ENCODE measurements around the gene FAM9C.

FAM9C gene

DNA sequence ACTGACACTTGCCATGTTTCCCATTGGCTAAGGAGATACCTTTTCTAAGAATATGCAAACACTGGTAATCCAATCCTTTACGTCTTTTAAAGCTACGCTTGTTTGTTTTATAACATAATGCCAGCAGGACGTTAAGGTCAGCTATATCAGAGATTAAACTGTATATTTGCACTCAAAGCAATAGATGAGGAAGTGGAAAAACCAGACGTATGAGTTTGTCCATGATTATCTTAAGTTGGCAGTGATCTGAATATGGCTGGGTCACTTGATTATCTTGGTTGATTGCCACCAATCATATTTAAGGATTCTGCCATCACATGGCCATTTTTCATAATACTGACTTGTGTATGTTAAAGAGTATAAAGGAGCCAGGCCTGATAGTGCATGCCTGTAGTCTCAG, 50.1 kb downstream of the FAM9C start:
- peak overlapping the region in 1 of 2 donors; percentile 33 for H3K27ac ChIP-seq
- TF ChIP-seq, protein P1, sequence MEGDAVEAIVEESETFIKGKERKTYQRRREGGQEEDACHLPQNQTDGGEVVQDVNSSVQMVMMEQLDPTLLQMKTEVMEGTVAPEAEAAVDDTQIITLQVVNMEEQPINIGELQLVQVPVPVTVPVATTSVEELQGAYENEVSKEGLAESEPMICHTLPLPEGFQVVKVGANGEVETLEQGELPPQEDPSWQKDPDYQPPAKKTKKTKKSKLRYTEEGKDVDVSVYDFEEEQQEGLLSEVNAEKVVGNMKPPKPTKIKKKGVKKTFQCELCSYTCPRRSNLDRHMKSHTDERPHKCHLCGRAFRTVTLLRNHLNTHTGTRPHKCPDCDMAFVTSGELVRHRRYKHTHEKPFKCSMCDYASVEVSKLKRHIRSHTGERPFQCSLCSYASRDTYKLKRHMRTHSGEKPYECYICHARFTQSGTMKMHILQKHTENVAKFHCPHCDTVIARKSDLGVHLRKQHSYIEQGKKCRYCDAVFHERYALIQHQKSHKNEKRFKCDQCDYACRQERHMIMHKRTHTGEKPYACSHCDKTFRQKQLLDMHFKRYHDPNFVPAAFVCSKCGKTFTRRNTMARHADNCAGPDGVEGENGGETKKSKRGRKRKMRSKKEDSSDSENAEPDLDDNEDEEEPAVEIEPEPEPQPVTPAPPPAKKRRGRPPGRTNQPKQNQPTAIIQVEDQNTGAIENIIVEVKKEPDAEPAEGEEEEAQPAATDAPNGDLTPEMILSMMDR (IDR thresholded peaks at IDR 0.05): no peak
- no peak for DNase-seq (ENCODE audit: low spot score)
- H3K4me3 ChIP-seq: no peak overlapping the region

DNA sequence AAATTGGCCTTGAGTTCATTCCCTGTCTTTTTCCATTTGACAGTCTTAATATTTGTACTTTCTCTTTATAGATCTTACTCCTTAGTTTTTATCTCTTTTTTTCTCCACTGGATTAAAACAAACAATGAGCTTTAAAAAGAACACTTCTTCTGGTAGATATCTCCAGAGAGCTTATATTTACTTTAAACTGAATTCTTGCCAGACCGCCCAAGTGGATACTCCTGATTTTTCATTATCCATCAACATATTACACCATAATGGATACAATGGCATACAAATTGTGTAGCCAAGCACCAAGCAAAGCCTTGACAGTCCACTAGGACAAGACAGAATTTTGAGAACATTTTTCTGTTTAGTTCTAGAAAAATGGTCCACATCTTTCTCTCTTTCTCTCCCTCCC, 50.6 kb downstream of the FAM9C start:
- no peak for DNase-seq (ENCODE audit: low spot score)
- Histone ChIP-seq H3K27ac (peak overlapping the region in 1 of 2 donors; percentile 33), H3K4me3 (no peak overlapping the region)
- TF ChIP-seq, protein P1 (IDR thresholded peaks at IDR 0.05): no peak

DNA sequence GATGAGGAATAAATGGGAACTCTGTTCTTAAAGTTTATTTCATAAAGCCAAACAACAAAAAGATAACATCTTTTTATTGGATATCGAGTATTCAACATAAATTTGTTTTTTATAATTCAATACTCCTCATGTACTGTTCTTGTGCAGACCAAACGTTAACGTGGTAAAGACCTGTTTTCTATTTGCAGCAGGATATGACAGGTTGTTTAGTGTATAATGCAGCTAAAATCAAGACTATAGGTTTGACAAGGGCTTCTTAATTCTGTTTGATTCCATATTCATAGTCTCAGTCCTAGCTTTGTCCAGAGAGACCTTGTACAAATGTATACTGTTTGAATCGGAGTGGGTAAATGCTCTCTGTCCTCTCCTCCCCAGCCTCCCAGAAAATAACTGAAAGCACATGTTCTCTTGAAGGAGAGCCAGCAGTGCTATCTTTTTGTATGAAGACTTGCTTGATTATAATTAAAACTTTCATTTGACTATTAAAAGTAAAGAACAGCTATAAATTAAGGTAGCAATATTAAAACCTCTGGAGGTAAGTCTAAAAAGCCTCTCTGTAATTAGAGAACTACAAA, 51.8 kb downstream of the FAM9C start:
- DNase-seq (ENCODE audit: low spot score): no peak
- Histone ChIP-seq H3K4me3 (no peak overlapping the region), H3K27ac (peak overlapping the region in 1 of 2 donors; percentile 21)
- TF ChIP-seq, protein P1 (IDR thresholded peaks at IDR 0.05): no peak

DNA sequence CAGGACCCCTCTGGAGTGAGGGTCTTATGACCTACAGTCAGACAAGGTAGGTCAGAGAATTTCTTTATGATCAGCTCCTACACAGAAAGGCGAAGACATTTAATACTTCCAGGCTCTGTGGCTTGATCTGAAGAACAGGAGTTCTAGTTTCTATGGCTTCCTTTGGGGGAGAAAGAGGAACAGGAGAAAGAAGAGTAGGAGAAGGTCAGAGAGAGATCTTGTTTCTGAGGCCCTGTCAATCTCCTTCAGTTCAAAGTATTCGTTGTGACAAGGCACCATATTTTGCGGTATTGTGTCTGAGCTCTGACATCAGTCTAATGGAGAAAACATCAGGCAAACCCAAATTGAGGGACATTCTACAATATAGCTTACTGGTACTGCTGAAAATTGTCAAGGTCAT, 52.8 kb downstream of the FAM9C start:
- TF ChIP-seq, protein P1 (IDR thresholded peaks at IDR 0.05): no peak
- H3K27ac ChIP-seq: no peak overlapping the region
- H3K4me3 ChIP-seq: no peak overlapping the region
- DNase-seq (ENCODE audit: low spot score): no peak

DNA sequence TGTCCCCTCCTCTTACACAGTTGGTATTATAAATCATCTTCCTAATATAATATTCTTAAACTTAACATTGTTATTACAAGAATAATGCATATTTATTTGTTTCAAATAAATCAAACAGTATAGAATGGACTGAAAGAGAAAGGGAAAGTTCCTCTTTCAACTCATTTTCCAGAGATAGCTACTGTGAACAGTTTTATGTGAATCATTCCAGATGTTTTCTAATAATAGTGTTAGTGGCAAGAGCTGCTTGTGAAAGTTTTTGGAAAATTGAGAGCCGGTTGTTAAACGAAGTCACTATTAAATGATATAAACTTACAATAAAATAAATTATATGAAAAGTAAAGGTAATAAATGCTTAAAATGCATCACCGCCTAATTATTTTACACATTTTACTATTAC, 55.0 kb downstream of the FAM9C start:
- no peak for DNase-seq (ENCODE audit: low spot score)
- TF ChIP-seq, protein P1 (IDR thresholded peaks at IDR 0.05): no peak
- H3K27ac ChIP-seq: no peak overlapping the region
- no peak overlapping the region for H3K4me3 ChIP-seq

DNA sequence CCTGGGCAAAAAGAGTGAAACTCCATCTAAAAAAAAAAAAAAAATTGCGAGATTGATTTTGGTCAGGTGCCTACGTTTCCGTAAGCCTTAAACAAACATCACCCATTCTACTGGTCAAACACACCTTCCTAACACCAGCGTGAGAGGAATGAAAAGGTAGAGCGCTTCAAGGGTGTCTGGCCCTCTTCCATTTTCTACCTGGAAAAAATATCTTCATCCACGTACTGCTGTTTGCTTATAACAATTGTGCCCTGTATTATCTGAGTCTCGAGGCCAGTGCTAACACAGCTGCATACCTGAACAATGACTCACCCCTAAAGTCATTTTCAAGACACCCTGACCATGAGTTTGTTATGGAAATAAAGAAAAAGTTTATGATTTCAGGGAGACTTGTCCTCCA, 55.6 kb downstream of the FAM9C start:
- peak overlapping the region; percentile 36 for H3K4me3 ChIP-seq

More for the DNA sequence above, 55.6 kb downstream of the FAM9C start:
- no peak overlapping the region for H3K27ac ChIP-seq
- TF ChIP-seq, protein P1 (IDR thresholded peaks at IDR 0.05): no peak
- DNase-seq (ENCODE audit: low spot score): no peak
